Measurements from ENCODE around the gene TMEM35B. TPM values are rescaled to one million over a fixed set of nuclear protein-coding genes. Genes with fewer than 3 reads are reported as not detected.

TMEM35B gene
- total RNA-seq (2011; cell fraction: chromatin; rRNA removed; ENCODE audit: low replicate concordance): 9.8 and 19.4 TPM in 2 replicates
- total RNA-seq (2011; cell fraction: nucleolus; rRNA removed): 37.8 and 41.2 TPM in 2 replicates
- 37.2 and 43.2 TPM in 2 replicates for total RNA-seq (2011; cell fraction: nucleoplasm; rRNA removed)
- total RNA-seq (2014; rRNA removed): 11.4 and 13.1 TPM in 2 replicates
- 18.9 and 19.8 TPM in 2 replicates for total RNA-seq (2014; rRNA removed; fragmentation: Illumina TruSeq; extraction: Trizol)
- total RNA-seq (2015; rRNA removed; fragmentation: Illumina TruSeq; extraction: Trizol): 11.4 and 11.7 TPM in 2 replicates
- total RNA-seq (2021): 15.6 and 17.3 TPM in 2 replicates
- 42.7 and 43.5 TPM in 2 replicates for polyA plus RNA-seq (2011; rRNA removed)
- polyA plus RNA-seq (2011; cell fraction: cytosol; rRNA removed): 30.7 and 36.1 TPM in 2 replicates
- 15.2 and 18.2 TPM in 2 replicates for polyA plus RNA-seq (2011; cell fraction: nucleus; rRNA removed)
- polyA plus RNA-seq (2012): 31.1 and 33.9 TPM in 2 replicates
- polyA plus RNA-seq (2014; fragmentation: Illumina TruSeq; extraction: Trizol): 18.5 and 21.4 TPM in 2 replicates
- 100 to 1,000 TPM; 123 to 142 TPM for polyA plus RNA-seq (2014; fragmentation: Nextera tagmentation; extraction: Ambion mirVana)
- 21.6 and 21.8 TPM in 2 replicates for polyA plus RNA-seq (2014; rRNA removed)
- polyA minus RNA-seq (2011; rRNA and poly(A)+ RNA removed): 15.9 and 16.5 TPM in 2 replicates
- polyA minus RNA-seq (2011; cell fraction: cytosol; rRNA and poly(A)+ RNA removed): 3.9 and 13.7 TPM in 2 replicates
- 3.7 and 4.2 TPM in 2 replicates for polyA minus RNA-seq (2011; cell fraction: nucleus; rRNA and poly(A)+ RNA removed)
- Bru-seq, nascent RNA: percentile 58 among the genes with signal in this experiment
- percentile 49 among the genes with signal in this experiment for BruChase-seq, experiment 1, labeled RNA remaining after a 2-hour chase
- BruChase-seq, experiment 2, labeled RNA remaining after a 6-hour chase: percentile 44 among the genes with signal in this experiment
- long read RNA-seq, experiment 1, transcript TMEM35B-201 (3 exons, 922 nt): major isoform, 28 of 29 reads
- long read RNA-seq, experiment 1, partial matches to known transcripts: 0 of 29 reads
- long read RNA-seq, experiment 1, other reads (novel, unspliced or antisense): 1 of 29 reads
- long read RNA-seq, experiment 2, transcript TMEM35B-201 (3 exons, 922 nt): major isoform, 11 of 11 reads
- long read RNA-seq, experiment 2, partial matches to known transcripts: 0 of 11 reads
- long read RNA-seq, experiment 2, other reads (novel, unspliced or antisense): 0 of 11 reads
- long read RNA-seq, experiment 3, transcript TMEM35B-201 (3 exons, 922 nt): major isoform, 10 of 11 reads
- long read RNA-seq, experiment 3, partial matches to known transcripts: 1 of 11 reads
- long read RNA-seq, experiment 3, other reads (novel, unspliced or antisense): 0 of 11 reads

GRCh38 chr1:34984793-34985608 is at the start of gene TMEM35B:
TSS of gene TMEM35B (minus strand) at chr1:34985347. CDS start at chr1:34985305, 42 bp downstream.
- no TSS peak for BruUV-seq (replicated peaks)
- peak; percentile 52; the same call in 1 of the 2 replicates for TF ChIP-seq TFAP4 (CRISPR knock-in tag; IDR thresholded peaks at IDR 0.05; ENCODE audit: borderline replicate concordance)
- TF ChIP-seq REST (IDR thresholded peaks at IDR 0.05; ENCODE audit: borderline replicate concordance): 0 out of 2 replicates have a peak, but pooled peaks have one; percentile 7
- TF ChIP-seq REST (CRISPR knock-in tag; IDR thresholded peaks at IDR 0.05; ENCODE audit: low read depth): peak; percentile 85
- TF ChIP-seq SAFB (IDR thresholded peaks at IDR 0.05; ENCODE audit: borderline replicate concordance, low read depth, low read length): peak; percentile 84
- peak; percentile 30; the same call in 1 of the 2 replicates for TF ChIP-seq ELF1 (tag; IDR thresholded peaks at IDR 0.05)

More at GRCh38 chr1:34984793-34985608, at the start of gene TMEM35B:
- peak; percentile 95 for ATAC-seq
- peaks cover 3% of the 10 kb centered on the region for H3K9me1 ChIP-seq (ENCODE audit: control insufficient read depth, insufficient read depth, low read length)
- H2AFZ ChIP-seq (ENCODE audit: low read depth, low read length): peak within 1 kb of the TSS; percentile 97
- peak; percentile 37 for FAIRE-seq
- peak within 1 kb of the TSS; percentile 74 for H3K27ac ChIP-seq (ENCODE audit: extremely low read depth, low read depth, low read length)
- H4K20me1 ChIP-seq (replicated peaks; ENCODE audit: control insufficient read depth, insufficient read depth, low read length): no peaks in the 10 kb centered on the region
- H3K9ac ChIP-seq (ENCODE audit: insufficient read depth in 1 of 2, low read depth in 2 of 2, low read length in 2 of 2): peak within 1 kb of the TSS; percentile 83 to 95
- intact Hi-C loops (cut with micrococcal nuclease): no loop called here
- H3K79me2 ChIP-seq (ENCODE audit: control insufficient read depth, insufficient read depth, low read length): peaks cover 12% of the 10 kb centered on the region; the same call in 2 of the 3 replicates
- in situ Hi-C loops (cut with MboI): no loop called here
- H3K9me3 ChIP-seq (replicated peaks; ENCODE audit: control insufficient read depth, insufficient read depth, low read depth, low read length): no peaks in the 10 kb centered on the region
- H3K36me3 ChIP-seq (ENCODE audit: control insufficient read depth, insufficient read depth, low read length): peaks cover 16% of the 10 kb centered on the region; the same call in 2 of the 3 replicates
- DNase-seq (ENCODE audit: extremely low read depth in 1 of 4, low spot score in 3 of 4): peak; percentile 79 to 86 (median 81)
- under 1% methylated on average over 43 of the region's 58 CpGs for WGBS (ENCODE audit: insufficient coverage, low coverage, missing lambda C conversion rate)
- POLR2A ChIA-PET: interaction anchor here (0.5 to 6.0 kb wide), 12 partner anchors 9 to 208 kb away, joined by 3 to 28 read pairs (median 4); partner anchors contain the start of genes SFPQ and ZMYM6
- peak within 1 kb of the TSS; percentile 53 for H3K4me3 ChIP-seq
- no peaks in the 10 kb centered on the region for H3K27me3 ChIP-seq (ENCODE audit: control insufficient read depth in 2 of 2, insufficient read depth in 2 of 2, low read length in 2 of 2)
- CTCF ChIA-PET (ENCODE audit: low intra/inter-chr PET ratio): no interaction called here
- H3K4me1 ChIP-seq (replicated peaks in 1 of 2; ENCODE audit: control insufficient read depth in 2 of 2, insufficient read depth in 2 of 2, low read length in 2 of 2): peaks cover 6 to 8% of the 10 kb centered on the region in 2 experiments; a peak in 4 of 5 replicates
- H3K4me2 ChIP-seq (ENCODE audit: insufficient read depth, low read length): peak within 1 kb of the TSS; percentile 91
